OCI-LY1 (cell line): Measurements from ENCODE around the gene BCL2.

Source experiments
- H2AFZ ChIP-seq: fragments of 200-600 bp; sonication (generic), shearing (Covaris generic); 2 replicates; pipeline ENCODE4 v1.6.0; 2014; ENCODE audit warnings: antibody characterized with exemption, mild to moderate bottlenecking, low read length
- H3F3A ChIP-seq: fragments of 200-600 bp; sonication (generic), shearing (Covaris generic); 2 replicates; pipeline ENCODE4 v1.6.0; 2014; ENCODE audit warnings: mild to moderate bottlenecking, antibody characterized with exemption, low read length, moderate library complexity; ENCODE audit not compliant: insufficient read depth
- H3K27ac ChIP-seq: fragments of 200-600 bp; sonication (generic); 2 replicates; pipeline ENCODE4 v1.5.1; 2014; ENCODE audit warnings: low read length, mixed run types, mild to moderate bottlenecking, low read depth; ENCODE audit not compliant: poor library complexity, severe bottlenecking
- H3K27me3 ChIP-seq: fragments of 200-600 bp; sonication (generic); 2 replicates; pipeline ENCODE4 v1.6.0; 2014; ENCODE audit warnings: antibody characterized with exemption, mild to moderate bottlenecking, low read length, moderate library complexity; ENCODE audit not compliant: insufficient read depth
- H3K36me3 ChIP-seq: fragments of 200-600 bp; sonication (generic); 2 replicates; pipeline ENCODE4 v1.6.1; 2014; ENCODE audit warnings: mild to moderate bottlenecking, antibody characterized with exemption, low read length, moderate library complexity, mixed read lengths; ENCODE audit not compliant: insufficient read depth
- H3K4me1 ChIP-seq: fragments of 200-600 bp; sonication (generic); 2 replicates; pipeline ENCODE4 v1.5.1; 2014; ENCODE audit warnings: mild to moderate bottlenecking, low read length, moderate library complexity; ENCODE audit not compliant: insufficient read depth, severe bottlenecking
- H3K4me2 ChIP-seq: fragments of 200-600 bp; sonication (generic), shearing (Covaris generic); 2 replicates; pipeline ENCODE4 v1.6.1; 2014; ENCODE audit warnings: low read length
- H3K4me3 ChIP-seq: fragments of 200-600 bp; sonication (generic); 2 replicates; pipeline ENCODE4 v1.5.1; 2014; ENCODE audit warnings: low read length, low read depth, mild to moderate bottlenecking, mixed read lengths; ENCODE audit not compliant: poor library complexity, severe bottlenecking
- H3K79me2 ChIP-seq: fragments of 200-600 bp; shearing (Covaris generic); 2 replicates; pipeline ENCODE4 v1.6.1; 2016; ENCODE audit warnings: mixed run types, low read length, mixed read lengths; ENCODE audit not compliant: insufficient read depth
- H3K9ac ChIP-seq: fragments of 200-600 bp; sonication (generic), shearing (Covaris generic); 2 replicates; pipeline ENCODE4 v1.6.1; 2014; ENCODE audit warnings: mild to moderate bottlenecking, low read length, mixed read lengths
- H3K9me2 ChIP-seq: fragments of 200-600 bp; sonication (generic), shearing (Covaris generic); 2 replicates; pipeline ENCODE4 v1.6.1; 2014; ENCODE audit warnings: low read depth, mild to moderate bottlenecking, low read length, mixed read lengths
- H3K9me3 ChIP-seq: fragments of 200-600 bp; shearing (Covaris generic); 2 replicates; pipeline ENCODE4 v1.6.1; 2014; ENCODE audit warnings: low read length, mixed read lengths
- H4K20me1 ChIP-seq: fragments of 200-600 bp; sonication (generic), shearing (Covaris generic); 2 replicates; pipeline ENCODE4 v1.6.0; 2016; ENCODE audit warnings: mild to moderate bottlenecking, low read length; ENCODE audit not compliant: insufficient read depth
- EZH2 ChIP-seq: fragments of 200-600 bp; sonication (generic), shearing (Covaris generic); IDR thresholded peaks from 2 replicates; pipeline ENCODE4 v1.8.0; 2017; ENCODE audit warnings: borderline replicate concordance, mixed run types, mild to moderate bottlenecking, antibody characterized with exemption, low read length, moderate library complexity, mixed read lengths
- TF ChIP-seq, protein P1 (sequence below): fragments of 200-600 bp; sonication (generic), shearing (Covaris generic); IDR thresholded peaks from 2 replicates; pipeline ENCODE4 v1.5.1; 2017; ENCODE audit warnings: mild to moderate bottlenecking, antibody characterized with exemption, low read length, moderate library complexity, mixed read lengths

The BCL2 gene

GRCh38 chr18:63095768-63096167, 223.8 kb downstream of the BCL2 start:
- Histone ChIP-seq H3K9me2 (no peaks in the 10 kb centered on the region), H3F3A (no peaks in the 10 kb centered on the region), H3K27me3 (no peaks in the 10 kb centered on the region), H3K4me3 (no peak overlapping the region), H3K36me3 (no peaks in the 10 kb centered on the region), H3K9ac (no peak overlapping the region), H3K4me1 (no peaks in the 10 kb centered on the region), H2AFZ (no peak overlapping the region), H3K27ac (no peak overlapping the region), H3K9me3 (no peaks in the 10 kb centered on the region), H3K4me2 (no peak overlapping the region), H3K79me2 (no peaks in the 10 kb centered on the region), H4K20me1 (no peaks in the 10 kb centered on the region)
- TF ChIP-seq, protein P1, sequence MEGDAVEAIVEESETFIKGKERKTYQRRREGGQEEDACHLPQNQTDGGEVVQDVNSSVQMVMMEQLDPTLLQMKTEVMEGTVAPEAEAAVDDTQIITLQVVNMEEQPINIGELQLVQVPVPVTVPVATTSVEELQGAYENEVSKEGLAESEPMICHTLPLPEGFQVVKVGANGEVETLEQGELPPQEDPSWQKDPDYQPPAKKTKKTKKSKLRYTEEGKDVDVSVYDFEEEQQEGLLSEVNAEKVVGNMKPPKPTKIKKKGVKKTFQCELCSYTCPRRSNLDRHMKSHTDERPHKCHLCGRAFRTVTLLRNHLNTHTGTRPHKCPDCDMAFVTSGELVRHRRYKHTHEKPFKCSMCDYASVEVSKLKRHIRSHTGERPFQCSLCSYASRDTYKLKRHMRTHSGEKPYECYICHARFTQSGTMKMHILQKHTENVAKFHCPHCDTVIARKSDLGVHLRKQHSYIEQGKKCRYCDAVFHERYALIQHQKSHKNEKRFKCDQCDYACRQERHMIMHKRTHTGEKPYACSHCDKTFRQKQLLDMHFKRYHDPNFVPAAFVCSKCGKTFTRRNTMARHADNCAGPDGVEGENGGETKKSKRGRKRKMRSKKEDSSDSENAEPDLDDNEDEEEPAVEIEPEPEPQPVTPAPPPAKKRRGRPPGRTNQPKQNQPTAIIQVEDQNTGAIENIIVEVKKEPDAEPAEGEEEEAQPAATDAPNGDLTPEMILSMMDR, result no peak
- TF ChIP-seq EZH2, result no peak

DNA sequence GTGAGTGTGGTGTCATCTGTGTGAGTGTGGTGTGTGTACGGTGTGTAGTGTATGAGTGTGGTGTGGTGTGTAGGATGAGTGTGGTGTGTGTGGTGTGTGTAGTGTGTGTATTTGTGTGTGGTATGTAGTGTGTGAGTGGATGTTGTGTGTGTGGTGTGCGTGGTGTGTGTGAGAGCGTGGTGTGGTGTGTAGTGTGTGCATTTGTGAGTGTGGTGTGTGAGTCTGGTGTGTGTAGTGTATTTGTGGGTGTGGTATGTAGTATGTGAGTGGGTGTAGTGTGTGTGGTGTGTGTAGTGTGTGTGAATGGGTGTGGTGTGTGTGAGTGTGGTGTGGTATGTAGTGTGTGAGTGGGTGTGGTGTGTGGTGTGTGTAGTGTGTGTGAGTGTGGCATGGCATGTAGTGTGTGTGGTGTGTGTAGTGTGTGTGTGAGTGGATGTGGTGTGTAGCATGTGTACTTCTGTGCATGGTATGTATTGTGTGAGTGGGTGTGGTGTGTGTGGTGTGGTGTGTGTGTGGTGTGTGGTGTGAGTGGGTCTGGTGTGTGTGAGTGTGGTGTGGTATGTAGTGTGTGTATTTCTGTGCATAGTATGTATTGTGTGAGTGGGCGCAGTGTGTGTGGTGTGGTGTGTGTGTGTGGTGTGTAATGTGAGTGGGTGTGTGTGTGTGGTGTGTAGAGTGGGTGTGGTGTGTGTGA, 227.8 kb downstream of the BCL2 start:
- no peak overlapping the region for H3K9ac ChIP-seq
- no peaks in the 10 kb centered on the region for H4K20me1 ChIP-seq
- no peak overlapping the region for H3K4me2 ChIP-seq
- TF ChIP-seq, protein P1, result no peak
- TF ChIP-seq EZH2, result no peak
- no peaks in the 10 kb centered on the region for H3K36me3 ChIP-seq
- H2AFZ ChIP-seq, result no peak overlapping the region
- H3K27ac ChIP-seq, result no peak overlapping the region
- H3K27me3 ChIP-seq, result no peaks in the 10 kb centered on the region
- H3K9me3 ChIP-seq, result no peaks in the 10 kb centered on the region
- no peak overlapping the region for H3K4me3 ChIP-seq
- no peaks in the 10 kb centered on the region for H3F3A ChIP-seq
- H3K4me1 ChIP-seq, result no peaks in the 10 kb centered on the region
- H3K79me2 ChIP-seq, result no peaks in the 10 kb centered on the region
- no peaks in the 10 kb centered on the region for H3K9me2 ChIP-seq

DNA sequence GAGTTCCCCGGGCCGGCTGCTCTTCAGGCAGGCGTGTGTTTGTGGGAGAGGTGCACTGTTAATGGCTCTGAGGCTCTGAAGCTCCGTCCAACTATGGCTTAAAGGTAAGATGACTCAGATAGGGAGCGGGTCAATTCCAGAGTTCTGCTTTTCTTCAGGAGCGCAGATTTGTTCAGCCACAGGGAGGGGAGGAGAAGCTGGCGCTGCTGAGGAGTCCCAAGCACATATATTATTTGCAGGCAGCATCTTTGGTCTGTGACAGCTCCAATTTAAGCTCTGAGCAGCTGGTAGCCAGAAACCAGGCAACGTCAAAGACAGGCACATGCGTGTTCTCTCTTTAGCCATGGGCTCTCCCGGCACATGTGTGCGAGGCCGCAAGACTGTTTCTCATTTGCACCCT, 229.2 kb downstream of the BCL2 start:
- Histone ChIP-seq H4K20me1 (no peaks in the 10 kb centered on the region), H3K27me3 (no peaks in the 10 kb centered on the region), H3K36me3 (no peaks in the 10 kb centered on the region), H3K4me3 (no peak overlapping the region), H3K27ac (no peak overlapping the region), H3F3A (no peaks in the 10 kb centered on the region), H3K4me2 (no peak overlapping the region), H3K9me2 (no peaks in the 10 kb centered on the region), H3K9me3 (no peaks in the 10 kb centered on the region), H2AFZ (no peak overlapping the region), H3K79me2 (no peaks in the 10 kb centered on the region), H3K9ac (no peak overlapping the region), H3K4me1 (no peaks in the 10 kb centered on the region)
- TF ChIP-seq, protein P1, result no peak
- TF ChIP-seq EZH2, result no peak
